HG02938 (cell line): ENCODE data around the gene CSMD2.

ENCODE experiments used
- ATAC-seq: cut with Tn5 transposase; IDR thresholded peaks from one replicate; pipeline ENCODE4 v1.9.1; 2021; ENCODE audit warnings: mild to moderate bottlenecking, moderate library complexity; ENCODE audit not compliant: unreplicated experiment

Gene CSMD2

DNA sequence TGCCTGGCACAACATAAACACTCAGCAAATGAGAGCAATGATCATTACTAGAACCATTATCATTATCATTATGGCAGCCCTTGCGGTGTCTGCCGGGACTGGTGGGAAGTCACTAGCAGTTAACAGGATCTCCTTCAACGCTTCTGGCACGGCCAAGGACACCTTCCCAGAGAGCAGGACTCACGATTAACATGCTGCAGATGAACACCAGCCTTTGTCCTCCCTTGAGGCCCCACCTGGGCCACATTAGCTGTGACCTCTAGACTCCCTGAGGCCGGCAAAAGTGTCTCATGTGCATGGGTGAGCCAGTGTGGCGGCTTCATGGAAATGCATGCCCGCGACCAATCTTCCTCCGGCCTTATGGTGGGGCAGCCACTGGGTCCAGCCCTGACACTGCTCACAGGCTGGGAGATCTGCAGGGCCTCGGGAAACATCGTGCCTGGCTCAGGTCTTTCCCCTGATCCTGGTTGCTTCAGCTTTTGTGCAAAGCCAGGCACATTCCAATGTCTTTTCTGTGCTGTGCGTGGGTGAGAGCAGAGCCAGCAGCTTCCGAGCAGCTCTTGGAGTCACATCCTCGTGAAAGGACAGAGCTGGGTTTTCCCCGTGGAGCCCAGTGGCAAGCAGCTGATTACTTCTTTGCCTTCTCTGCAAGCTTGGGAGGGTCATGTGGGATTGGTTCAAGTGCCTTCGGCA lies 193.9 kb downstream of the CSMD2 start:
- no peak for ATAC-seq

DNA sequence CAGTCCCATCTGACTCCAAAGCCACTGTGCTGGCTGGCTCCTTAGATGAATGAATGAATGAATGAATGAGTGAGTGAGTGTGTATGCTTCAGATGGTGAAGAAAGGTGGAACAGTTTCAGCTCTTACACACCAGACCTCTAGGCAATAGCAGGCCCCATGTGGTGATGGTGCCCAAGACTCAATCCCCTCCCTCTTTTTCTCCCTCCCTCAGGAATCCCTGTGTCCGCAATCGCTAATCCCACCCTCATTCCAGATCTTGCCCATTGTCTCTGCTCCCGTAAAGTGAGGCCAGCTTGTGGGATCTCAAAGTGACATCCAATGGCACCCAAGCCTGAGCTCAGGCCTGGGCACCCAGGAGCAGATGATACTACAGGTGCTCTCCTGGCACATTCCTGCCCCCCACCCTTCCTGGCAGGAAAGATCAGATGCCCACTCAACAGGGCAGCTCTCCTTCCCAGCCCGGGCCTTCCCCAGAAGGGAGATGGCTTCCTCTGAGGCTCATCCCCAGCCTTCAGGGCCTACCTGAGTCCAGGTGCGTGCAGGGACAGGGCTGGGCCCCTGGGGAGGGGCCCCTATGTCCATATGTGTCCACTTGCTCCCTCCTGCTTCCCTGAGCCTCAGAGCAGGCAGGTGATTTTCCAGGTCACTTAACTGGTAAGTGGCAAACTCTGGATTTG lies 194.7 kb downstream of the CSMD2 start:
- ATAC-seq: no peak

DNA sequence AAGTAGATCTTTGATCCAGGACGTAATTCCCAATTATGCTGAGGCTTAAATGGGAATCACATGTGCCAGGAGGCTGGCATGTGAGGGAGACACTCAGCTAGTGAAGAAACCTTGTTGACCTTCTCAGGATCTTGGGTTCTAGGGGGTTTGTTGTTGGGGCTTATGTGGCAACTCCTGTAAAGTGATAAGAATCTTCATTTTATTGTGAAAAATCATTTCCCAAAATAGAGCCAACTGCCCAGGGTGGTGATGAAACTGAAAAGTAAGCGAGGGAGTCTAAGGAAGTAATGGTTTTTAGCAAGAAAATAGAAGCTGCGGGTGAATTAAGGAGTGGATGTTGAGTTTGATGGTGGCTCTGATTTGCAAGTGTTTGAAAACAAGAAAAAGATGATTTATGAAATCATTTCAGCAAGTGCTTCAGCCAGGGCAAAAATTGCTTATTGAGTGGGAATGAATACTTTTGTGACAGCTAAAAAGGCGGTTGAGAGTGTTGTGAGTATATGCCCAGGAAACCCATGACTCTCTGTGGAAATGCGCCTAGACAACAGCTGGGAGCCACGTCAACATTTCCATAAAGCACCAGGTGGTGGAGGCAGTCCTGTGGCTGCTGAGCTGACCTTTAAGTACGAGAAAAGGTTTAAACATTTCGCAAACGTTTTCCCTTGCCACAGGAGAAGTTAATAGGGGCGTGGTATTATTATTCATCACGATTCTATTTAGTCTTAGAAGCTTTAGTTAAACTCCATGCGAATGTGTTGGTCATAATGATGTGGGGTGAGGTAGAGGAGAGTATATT lies 198.5 kb downstream of the CSMD2 start:
- ATAC-seq: no peak

- no peak for ATAC-seq
These were observed 199.9 kb downstream of the CSMD2 start for GRCh38 chr1:33965086-33965485.

GRCh38 chr1:33962061-33962460 lies 203.0 kb downstream of the CSMD2 start:
- no peak for ATAC-seq

DNA sequence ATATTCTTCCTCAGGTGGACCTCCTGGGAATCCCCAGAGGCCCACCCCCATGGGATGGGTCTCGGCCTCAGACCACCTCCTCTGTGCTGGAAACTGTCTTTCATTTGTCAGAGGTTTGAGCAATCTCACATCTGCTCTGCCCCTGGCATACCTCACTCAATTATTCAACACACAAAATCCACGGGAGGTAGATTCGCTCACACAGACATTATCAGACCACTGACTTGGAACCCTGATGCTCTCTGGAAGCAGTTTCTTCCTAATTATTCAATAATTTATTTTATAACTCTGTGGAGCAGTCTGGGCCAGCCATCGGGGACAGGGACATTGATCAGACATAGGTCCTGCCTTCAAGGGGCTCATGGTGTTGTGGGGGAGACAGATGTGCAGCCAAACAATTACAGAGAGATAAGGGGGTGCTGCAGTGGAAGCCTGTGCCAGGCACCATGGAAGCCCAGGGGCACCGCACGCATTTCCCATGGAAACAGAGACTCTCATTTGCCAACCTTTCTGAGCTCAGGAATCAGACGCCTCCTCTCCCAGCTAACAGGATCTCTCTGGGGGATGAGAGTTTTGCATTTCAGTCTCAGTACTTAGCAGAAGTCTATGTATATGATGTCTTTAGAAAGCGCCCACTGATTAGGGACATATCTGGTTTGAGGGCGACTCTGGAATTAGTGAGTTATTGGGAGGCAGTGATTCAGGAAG lies 204.7 kb downstream of the CSMD2 start:
- ATAC-seq: no peak

DNA sequence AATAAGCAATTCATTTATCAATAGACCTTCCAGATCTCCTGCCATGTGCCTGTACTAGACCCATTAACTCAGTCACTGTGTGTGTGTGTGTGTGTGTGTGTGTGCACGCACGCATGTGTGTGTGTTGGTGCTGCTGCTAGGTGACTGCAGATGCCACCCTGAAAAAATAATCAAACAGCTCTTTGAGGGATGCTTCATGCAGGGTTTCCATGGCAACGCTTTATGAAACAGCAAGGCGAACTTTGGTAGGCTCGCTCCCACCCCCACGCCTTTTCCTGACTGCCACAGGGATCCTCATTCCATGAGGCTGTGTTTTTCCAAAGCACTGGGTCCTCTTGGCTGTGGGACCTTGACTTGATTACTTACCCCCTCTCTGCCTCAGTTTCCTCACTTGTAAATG lies 207.2 kb downstream of the CSMD2 start:
- no peak for ATAC-seq

DNA sequence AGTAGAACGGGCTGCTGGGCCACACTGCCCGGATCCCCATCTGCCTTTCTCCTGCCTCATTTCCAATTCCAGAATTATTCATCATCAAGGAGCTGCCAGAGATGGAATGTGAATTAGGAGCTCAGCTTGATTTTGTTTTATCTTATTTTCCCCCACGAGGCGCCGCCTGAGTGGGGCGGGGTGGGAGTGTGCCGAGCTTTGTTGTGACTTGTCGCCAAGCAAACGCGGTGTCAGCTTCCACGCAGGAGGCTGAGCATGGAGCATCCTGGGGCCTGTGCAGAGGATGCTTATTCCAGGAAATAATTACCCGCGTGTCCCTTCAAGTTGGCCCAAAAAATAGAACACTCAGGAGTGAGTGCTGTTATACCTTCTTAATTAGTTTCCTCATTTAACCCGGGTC lies 209.9 kb downstream of the CSMD2 start:
- ATAC-seq: no peak

GRCh38 chr1:33949570-33949969 lies 215.5 kb downstream of the CSMD2 start:
- ATAC-seq: no peak

DNA sequence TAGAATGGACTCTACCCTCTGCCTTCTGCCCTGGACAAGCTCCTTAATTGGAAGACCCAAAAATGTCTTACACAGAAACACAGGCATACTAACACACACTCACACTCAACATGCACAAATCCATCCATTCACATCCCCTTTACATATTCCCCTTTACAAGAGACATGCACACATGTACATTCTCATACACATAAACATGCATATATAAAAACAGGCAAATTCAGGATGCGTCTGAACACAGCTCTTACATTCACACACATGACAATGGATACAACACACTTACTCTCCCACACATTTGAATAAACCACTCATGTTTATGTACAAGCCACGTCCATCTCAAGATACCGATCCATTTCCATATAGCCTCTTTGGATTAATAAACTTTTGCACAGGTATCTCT lies 216.7 kb downstream of the CSMD2 start:
- no peak for ATAC-seq

- no peak for ATAC-seq
These were observed 218.2 kb downstream of the CSMD2 start for GRCh38 chr1:33946836-33947235.

GRCh38 chr1:33944846-33945245 lies 220.2 kb downstream of the CSMD2 start:
- ATAC-seq: no peak

- ATAC-seq: no peak
These were observed 221.1 kb downstream of the CSMD2 start for GRCh38 chr1:33943978-33944377.

DNA sequence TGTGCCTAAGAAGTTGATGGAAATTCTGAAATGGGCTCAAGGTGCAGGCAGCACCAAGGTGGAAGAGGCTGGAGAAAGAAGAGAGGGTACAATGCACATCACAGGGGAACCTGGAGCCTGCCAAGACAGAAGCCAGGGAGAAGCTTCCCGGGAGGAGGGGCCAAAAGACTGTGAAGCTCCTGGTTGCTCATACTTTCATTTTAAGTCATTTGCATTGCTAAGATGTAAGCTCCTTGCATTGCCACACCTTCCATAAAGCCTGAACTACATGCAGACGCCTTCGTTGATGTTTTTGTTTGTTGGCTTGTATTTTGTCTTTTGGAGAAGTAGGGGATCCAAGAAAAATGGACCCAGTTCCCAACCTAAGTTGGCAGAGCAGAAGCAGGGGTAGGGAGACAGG lies 232.2 kb downstream of the CSMD2 start:
- no peak for ATAC-seq

GRCh38 chr1:33931111-33931475 lies 233.9 kb downstream of the CSMD2 start:
- ATAC-seq: no peak

GRCh38 chr1:33930346-33931110 lies 234.5 kb downstream of the CSMD2 start:
- ATAC-seq: no peak

- ATAC-seq: no peak
These were observed 236.8 kb downstream of the CSMD2 start for GRCh38 chr1:33928251-33928650.

DNA sequence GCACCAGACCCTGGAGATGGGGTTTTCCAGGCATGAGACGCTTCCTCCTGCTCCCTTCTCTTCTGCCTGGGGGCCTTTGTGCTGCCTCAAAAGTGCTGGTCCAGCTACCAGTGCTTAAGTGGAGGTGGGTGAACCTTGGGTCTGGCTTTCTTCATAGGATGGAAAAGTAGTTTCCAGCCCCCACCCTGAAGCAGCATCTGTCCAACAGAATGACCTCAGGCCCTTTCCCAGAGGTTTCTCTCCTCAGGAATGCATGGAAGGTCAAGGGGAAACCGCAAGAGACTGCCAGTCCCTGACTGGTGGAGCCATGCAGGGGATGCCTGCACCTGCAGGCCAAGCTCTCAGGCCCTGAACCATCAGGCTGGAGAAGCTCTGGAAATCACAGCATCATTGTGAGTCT lies 237.3 kb downstream of the CSMD2 start:
- no peak for ATAC-seq

GRCh38 chr1:33925586-33925985 lies 239.4 kb downstream of the CSMD2 start:
- ATAC-seq: no peak

DNA sequence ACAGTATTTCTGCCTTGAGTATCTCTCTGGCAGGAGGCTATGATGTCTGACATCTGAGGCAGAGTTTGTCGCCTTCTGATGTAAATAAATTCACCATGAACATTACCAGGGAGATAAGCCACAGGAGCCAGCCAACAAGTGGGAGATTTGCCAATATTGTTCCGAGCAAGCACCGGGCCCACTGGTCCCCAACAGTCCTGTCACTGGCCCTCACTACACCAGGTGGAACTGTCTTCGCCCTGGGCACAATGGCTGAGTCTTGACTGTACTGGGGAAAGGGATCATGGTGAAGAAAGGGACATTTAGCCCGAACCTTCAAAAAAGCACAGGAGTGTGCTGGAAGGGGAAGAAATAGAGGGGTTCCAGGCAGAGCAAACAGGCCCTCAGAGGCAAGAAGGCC lies 243.7 kb downstream of the CSMD2 start:
- ATAC-seq: no peak

DNA sequence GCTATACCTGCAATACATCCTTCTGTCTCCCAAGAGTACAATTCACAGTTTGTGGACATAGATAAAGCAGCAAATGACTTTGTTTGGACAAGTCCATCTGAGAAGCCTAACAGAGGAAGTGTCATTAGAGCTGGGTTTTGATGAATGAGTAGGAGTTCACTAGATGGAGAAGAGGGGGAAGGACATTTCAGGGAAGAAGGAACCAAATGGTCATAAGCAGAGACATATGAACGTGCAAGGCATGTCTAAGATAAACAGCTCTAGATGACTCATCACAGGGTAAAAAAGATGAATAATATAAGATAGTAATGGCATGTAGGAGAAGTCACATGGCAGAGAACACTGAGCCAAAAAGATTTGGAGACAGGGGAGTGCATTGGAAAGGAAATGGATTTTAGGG lies 246.7 kb downstream of the CSMD2 start:
- ATAC-seq: no peak
